SK-N-SH (cell line): Measurements from ENCODE around the gene ANKRD34B. TPM values are rescaled to one million over a fixed set of nuclear protein-coding genes. Genes with fewer than 3 reads are reported as not detected.
A peak's percentile ranks its signal among the peaks of the same experiment; 100 is the strongest.

Experiments used
- CTCF ChIA-PET: fragments of 300-600, 350-600 bp; formaldehyde crosslinking; extraction: SDS; loops from one replicate; lab custom pipeline; 2021; lab: Yijun Ruan, JAX
- POLR2A ChIA-PET: fragments of 350-600 bp; sonication (Branson Sonifier 250); formaldehyde crosslinking; extraction: SDS; loops from one replicate; lab custom pipeline; 2020; ENCODE audit warnings: antibody characterized with exemption, inconsistent platforms; lab: Yijun Ruan, JAX
- DNase-seq: peaks from one replicate; pipeline ENCODE4 v3.0.0; 2012
- H2AFZ ChIP-seq: fragments of 200-600 bp; sonication (generic); 2 replicates; pipeline ENCODE4 v1.8.1; 2016; ENCODE audit warnings: antibody characterized with exemption, mild to moderate bottlenecking, low read depth
- H3F3A ChIP-seq: fragments of 200-600 bp; sonication (generic); replicated peaks from 2 replicates; pipeline ENCODE3; 2016; ENCODE audit warnings: antibody characterized with exemption, mild to moderate bottlenecking; ENCODE audit not compliant: insufficient read depth
- H3K27ac ChIP-seq, 2 experiments: fragments of 200-500 bp in 1 of 2; fragments of 200-600 bp in 1 of 2; sonication (Bioruptor generic) in 1 of 2; sonication (generic), shearing (Covaris generic) in 1 of 2; 2 replicates each; pipeline versions ENCODE4 v1.5.1 to v1.6.1; 2014 to 2016; ENCODE audit warnings: low read depth in 2 of 2, inconsistent platforms in 1 of 2, low read length in 1 of 2, mild to moderate bottlenecking in 1 of 2, mixed read lengths in 1 of 2
- H3K27me3 ChIP-seq: fragments of 200-600 bp; sonication (generic), shearing (Covaris generic); 2 replicates; pipeline ENCODE4 v1.6.1; 2016; ENCODE audit warnings: mixed run types; ENCODE audit not compliant: insufficient read depth
- H3K36me3 ChIP-seq, 2 experiments: fragments of 200-500 bp in 1 of 2; fragments of 200-600 bp in 1 of 2; sonication (Bioruptor generic) in 1 of 2; sonication (generic) in 1 of 2; replicated peaks in 1 of 2; 2 replicates each; pipeline versions ENCODE3 to v1.5.1; 2014 to 2016; ENCODE audit warnings: low read length in 1 of 2, mild to moderate bottlenecking in 1 of 2; ENCODE audit not compliant: insufficient read depth in 2 of 2, control insufficient read depth in 1 of 2
- H3K4me1 ChIP-seq, 2 experiments: fragments of 200-500 bp in 1 of 2; fragments of 200-600 bp in 1 of 2; sonication (Bioruptor generic) in 1 of 2; sonication (generic), shearing (Covaris generic) in 1 of 2; 2 replicates each; pipeline versions ENCODE4 v1.5.1 to v1.6.1; 2014 to 2016; ENCODE audit warnings: low read depth in 1 of 2, low read length in 1 of 2, mixed run types in 1 of 2; ENCODE audit not compliant: insufficient read depth in 2 of 2, control insufficient read depth in 1 of 2
- H3K4me2 ChIP-seq: fragments of 200-600 bp; sonication (generic), shearing (Covaris generic); 2 replicates; pipeline ENCODE4 v1.6.1; 2017; ENCODE audit warnings: mixed run types
- H3K4me3 ChIP-seq, 2 experiments: fragments of 200-500 bp in 1 of 2; fragments of 200-600 bp in 1 of 2; sonication (Bioruptor generic) in 1 of 2; sonication (generic), shearing (Covaris generic) in 1 of 2; 2 replicates each; pipeline versions ENCODE4 v1.5.1 to v1.8.1; 2014 to 2016; ENCODE audit warnings: low read depth in 2 of 2, inconsistent platforms in 1 of 2, low read length in 1 of 2, mild to moderate bottlenecking in 1 of 2, mixed read lengths in 1 of 2, moderate library complexity in 1 of 2
- H3K79me2 ChIP-seq: fragments of 200-600 bp; sonication (generic); 2 replicates; pipeline ENCODE4 v1.8.1; 2017; ENCODE audit warnings: mild to moderate bottlenecking; ENCODE audit not compliant: insufficient read depth
- H3K9ac ChIP-seq: fragments of 200-600 bp; sonication (generic); 2 replicates; pipeline ENCODE4 v1.6.1; 2017; ENCODE audit warnings: mixed run types
- H3K9me2 ChIP-seq: fragments of 200-600 bp; sonication (generic); 2 replicates; pipeline ENCODE4 v1.6.1; 2017; ENCODE audit warnings: mixed run types
- H3K9me3 ChIP-seq: fragments of 200-600 bp; sonication (generic); 2 replicates; pipeline ENCODE4 v1.6.1; 2017; ENCODE audit warnings: mixed run types, mild to moderate bottlenecking, moderate library complexity
- H4K20me1 ChIP-seq: fragments of 200-600 bp; sonication (generic); 2 replicates; pipeline ENCODE4 v1.6.1; 2017; ENCODE audit warnings: mild to moderate bottlenecking, mixed run types; ENCODE audit not compliant: insufficient read depth
- CHD2 ChIP-seq: fragments of 150-350 bp; IDR thresholded peaks from 2 replicates; pipeline ENCODE4 v1.6.1; 2018; ENCODE audit warnings: low read length; ENCODE audit not compliant: partially characterized antibody
- EP300 ChIP-seq, 2 experiments: IDR thresholded peaks; 2 replicates each; pipeline versions ENCODE4 v1.4.0 to v1.6.1; 2012; ENCODE audit warnings: borderline replicate concordance in 1 of 2, low read depth in 1 of 2, low read length in 1 of 2
- FOSL2 ChIP-seq: IDR thresholded peaks from 2 replicates; pipeline ENCODE4 v1.4.0; 2012; ENCODE audit warnings: low read depth, mild to moderate bottlenecking, moderate library complexity, borderline replicate concordance
- GABPA ChIP-seq: IDR thresholded peaks from 2 replicates; pipeline ENCODE4 v1.4.0; 2012; ENCODE audit warnings: low read depth, mild to moderate bottlenecking
- JUND ChIP-seq: IDR thresholded peaks from 2 replicates; pipeline ENCODE4 v1.4.0; 2012
- POLR2AphosphoS5 ChIP-seq: IDR thresholded peaks from 2 replicates; pipeline ENCODE4 v1.6.1; 2012; ENCODE audit warnings: low read depth, low read length
- RAD21 ChIP-seq: IDR thresholded peaks from 2 replicates; pipeline ENCODE4 v1.6.1; 2012; ENCODE audit warnings: mild to moderate bottlenecking, low read length
- RCOR1 ChIP-seq: fragments of 150-350 bp; IDR thresholded peaks from 2 replicates; pipeline ENCODE4 v1.6.1; 2017; ENCODE audit warnings: antibody characterized with exemption, low read length
- RXRA ChIP-seq: IDR thresholded peaks from 2 replicates; pipeline ENCODE4 v1.4.0; 2012; ENCODE audit warnings: low read depth, mild to moderate bottlenecking, borderline replicate concordance
- TAF1 ChIP-seq: IDR thresholded peaks from 2 replicates; pipeline ENCODE4 v1.6.1; 2012; ENCODE audit warnings: low read depth, mild to moderate bottlenecking, low read length, moderate library complexity, borderline replicate concordance
- TCF12 ChIP-seq: IDR thresholded peaks from 2 replicates; pipeline ENCODE4 v1.4.0; 2012
- WGBS: methylation state at CpG from one replicate; pipeline ENCODE4 v1.1.6; 2017; ENCODE audit warnings: low lambda C conversion rate; 5-methylcytosine and 5-hydroxymethylcytosine counted together
- polyA plus RNA-seq, 3 experiments: library from polyadenylated mRNA; depleted of rRNA; stranded (reverse); fragments of >200 nt; gene quantifications; 2 replicates each; pipeline ENCODE4 v1.2.3, GENCODE V29; 2012
- TF ChIP-seq, protein P1 (sequence below): fragments of 150-350 bp; IDR thresholded peaks from 2 replicates; pipeline ENCODE4 v1.6.1; 2016; ENCODE audit warnings: mild to moderate bottlenecking, low read depth, low read length
- TF ChIP-seq, protein P2 (sequence below): fragments of 200-600 bp; sonication (generic); IDR thresholded peaks from 2 replicates; pipeline ENCODE4 v1.6.1; 2017; ENCODE audit warnings: antibody characterized with exemption, mild to moderate bottlenecking, moderate library complexity

ANKRD34B gene
- polyA plus RNA-seq, 1 of the 3 experiments (the other 2 are of a cell fraction), result not detected

DNA sequence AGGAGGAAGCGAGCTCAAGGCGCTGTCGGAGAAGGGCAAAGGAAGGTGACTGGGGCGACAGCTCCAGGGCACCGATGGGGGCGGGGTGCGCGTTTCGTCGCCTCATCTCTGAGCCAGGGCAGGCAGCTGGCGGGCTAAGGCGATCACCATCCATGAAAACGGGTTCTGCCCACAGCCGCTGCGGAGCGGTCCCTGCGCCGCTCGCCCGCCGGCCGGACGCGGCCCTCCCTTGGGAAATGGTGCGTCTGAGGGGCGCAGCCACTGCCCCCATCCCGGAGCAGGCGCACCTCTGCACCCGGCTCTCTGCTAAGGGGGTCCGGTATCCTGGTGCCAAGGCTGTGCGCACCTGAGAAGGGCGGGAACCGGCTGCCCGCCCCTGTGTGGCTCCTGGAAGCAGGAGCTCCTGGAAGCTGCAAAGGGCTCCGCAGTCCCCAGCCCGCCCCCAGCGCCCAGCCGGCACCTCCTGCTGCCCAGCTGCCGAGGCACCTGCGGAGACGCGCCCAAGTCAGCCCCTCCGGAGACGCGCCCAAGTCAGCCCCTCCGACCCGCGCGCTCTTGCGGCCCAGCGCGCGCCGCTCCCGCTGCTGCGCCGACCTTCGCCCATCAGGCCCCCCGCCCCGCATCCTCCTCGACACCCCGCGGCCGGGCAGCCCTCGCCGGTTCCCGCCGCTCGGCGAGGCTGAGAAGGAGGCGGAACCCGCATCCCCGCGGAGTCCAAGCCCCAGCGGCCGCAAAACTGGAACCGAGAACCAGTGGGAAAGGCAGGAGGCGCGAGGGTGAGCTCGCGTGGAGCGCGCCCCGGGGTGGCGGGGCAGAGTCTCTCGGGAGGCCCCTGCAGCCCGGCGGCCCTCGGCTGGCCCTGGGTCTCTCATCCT, 757 bp downstream of the ANKRD34B start:
- Histone ChIP-seq H2AFZ (0 out of 2 replicates have a peak overlapping the region, but pooled peaks have one; percentile 11), H3K9ac (no peak overlapping the region), H3K4me3 (peak overlapping the region in 1 of 2 experiments; percentile 43; a peak in 2 of 4 replicates), H3K27ac (no peak overlapping the region), H3K4me1 (peaks cover 0 to 11% of the 10 kb centered on the region in 2 experiments; a peak in 1 of 4 replicates), H3K79me2 (no peaks in the 10 kb centered on the region), H3K36me3 (no peaks in the 10 kb centered on the region), H4K20me1 (no peaks in the 10 kb centered on the region), H3F3A (no peaks in the 10 kb centered on the region), H3K27me3 (peaks cover 29% of the 10 kb centered on the region), H3K9me2 (no peaks in the 10 kb centered on the region), H3K4me2 (peak overlapping the region; percentile 69; the same call in 1 of the 2 replicates), H3K9me3 (no peaks in the 10 kb centered on the region)
- peak; percentile 64 for DNase-seq
- TF ChIP-seq TCF12, result no peak
- TF ChIP-seq RCOR1, result no peak
- no peak for TF ChIP-seq CHD2
- no peak for TF ChIP-seq RAD21
- CTCF ChIA-PET, result no interaction called here
- POLR2A ChIA-PET, result interaction anchor here (0.8 kb wide), 1 partner anchor 161 kb away, joined by 3 read pairs; the partner anchor contains the start of gene ZFYVE16
- 39% methylated on average over 18 of the region's 89 CpGs for WGBS

DNA sequence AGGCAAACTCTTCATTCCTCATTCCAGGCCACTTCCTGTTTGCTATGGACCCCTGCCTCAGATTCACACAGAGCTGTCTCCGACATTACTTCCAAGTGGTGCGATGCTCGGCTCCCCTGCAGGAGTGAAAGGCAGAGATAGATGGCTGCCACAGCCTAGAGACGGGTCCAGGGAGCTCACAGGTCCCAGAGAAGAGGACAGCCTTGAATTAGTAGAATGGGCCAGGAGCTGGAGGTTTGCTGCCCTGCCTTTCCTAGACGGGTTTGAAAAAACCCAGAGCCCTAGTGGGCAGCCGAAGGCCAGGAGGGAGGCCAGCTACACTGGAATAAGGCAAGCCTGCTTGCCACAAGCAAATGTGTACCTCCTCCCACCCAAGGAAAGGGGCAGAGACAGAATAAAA, 1.8 kb downstream of the ANKRD34B start:
- Histone ChIP-seq H3K4me3 (no peak overlapping the region), H3K9ac (no peak overlapping the region), H3K9me3 (no peaks in the 10 kb centered on the region), H3K36me3 (no peaks in the 10 kb centered on the region), H4K20me1 (no peaks in the 10 kb centered on the region), H3K4me1 (peaks cover 0 to 11% of the 10 kb centered on the region in 2 experiments; a peak in 1 of 4 replicates), H3K27me3 (peaks cover 29% of the 10 kb centered on the region), H3F3A (no peaks in the 10 kb centered on the region), H3K9me2 (no peaks in the 10 kb centered on the region), H3K27ac (no peak overlapping the region), H3K4me2 (no peak overlapping the region), H3K79me2 (no peaks in the 10 kb centered on the region), H2AFZ (no peak overlapping the region)
- POLR2A ChIA-PET, result no interaction called here
- peak; percentile 17 for DNase-seq
- 74% methylated on average over 5 of the region's 6 CpGs for WGBS
- TF ChIP-seq RCOR1 (no peak), POLR2AphosphoS5 (no peak), RXRA (no peak), CHD2 (no peak), EP300 (IDR thresholded peaks at IDR 0.05; ENCODE audit: borderline replicate concordance in 1 of 2, low read depth in 1 of 2, low read length in 1 of 2) (no peak), TAF1 (no peak), JUND (no peak), GABPA (no peak), FOSL2 (no peak)
- TF ChIP-seq, protein P1, sequence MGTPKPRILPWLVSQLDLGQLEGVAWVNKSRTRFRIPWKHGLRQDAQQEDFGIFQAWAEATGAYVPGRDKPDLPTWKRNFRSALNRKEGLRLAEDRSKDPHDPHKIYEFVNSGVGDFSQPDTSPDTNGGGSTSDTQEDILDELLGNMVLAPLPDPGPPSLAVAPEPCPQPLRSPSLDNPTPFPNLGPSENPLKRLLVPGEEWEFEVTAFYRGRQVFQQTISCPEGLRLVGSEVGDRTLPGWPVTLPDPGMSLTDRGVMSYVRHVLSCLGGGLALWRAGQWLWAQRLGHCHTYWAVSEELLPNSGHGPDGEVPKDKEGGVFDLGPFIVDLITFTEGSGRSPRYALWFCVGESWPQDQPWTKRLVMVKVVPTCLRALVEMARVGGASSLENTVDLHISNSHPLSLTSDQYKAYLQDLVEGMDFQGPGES, result no peak
- TF ChIP-seq, protein P2, sequence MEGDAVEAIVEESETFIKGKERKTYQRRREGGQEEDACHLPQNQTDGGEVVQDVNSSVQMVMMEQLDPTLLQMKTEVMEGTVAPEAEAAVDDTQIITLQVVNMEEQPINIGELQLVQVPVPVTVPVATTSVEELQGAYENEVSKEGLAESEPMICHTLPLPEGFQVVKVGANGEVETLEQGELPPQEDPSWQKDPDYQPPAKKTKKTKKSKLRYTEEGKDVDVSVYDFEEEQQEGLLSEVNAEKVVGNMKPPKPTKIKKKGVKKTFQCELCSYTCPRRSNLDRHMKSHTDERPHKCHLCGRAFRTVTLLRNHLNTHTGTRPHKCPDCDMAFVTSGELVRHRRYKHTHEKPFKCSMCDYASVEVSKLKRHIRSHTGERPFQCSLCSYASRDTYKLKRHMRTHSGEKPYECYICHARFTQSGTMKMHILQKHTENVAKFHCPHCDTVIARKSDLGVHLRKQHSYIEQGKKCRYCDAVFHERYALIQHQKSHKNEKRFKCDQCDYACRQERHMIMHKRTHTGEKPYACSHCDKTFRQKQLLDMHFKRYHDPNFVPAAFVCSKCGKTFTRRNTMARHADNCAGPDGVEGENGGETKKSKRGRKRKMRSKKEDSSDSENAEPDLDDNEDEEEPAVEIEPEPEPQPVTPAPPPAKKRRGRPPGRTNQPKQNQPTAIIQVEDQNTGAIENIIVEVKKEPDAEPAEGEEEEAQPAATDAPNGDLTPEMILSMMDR, result no peak
- CTCF ChIA-PET, result no interaction called here
